Measurements from ENCODE around the gene CYSLTR2.

The CYSLTR2 gene

GRCh38 chr13:48653472-48653939 is at the start of gene CYSLTR2:
CYSLTR2 (plus strand) TSS chr13:48653929; CDS start chr13:48706818, 52,889 bp downstream.
- no peak for DNase-seq (ENCODE audit: low spot score)

- no peak for DNase-seq (ENCODE audit: low spot score)
Observed at GRCh38 chr13:48615049-48615448, 38.7 kb upstream of the CYSLTR2 start.

GRCh38 chr13:48618937-48619336 is 34.8 kb upstream of the CYSLTR2 start:
- no peak for DNase-seq (ENCODE audit: low spot score)

- no peak for DNase-seq (ENCODE audit: low spot score)
Observed at GRCh38 chr13:48621056-48621455, 32.7 kb upstream of the CYSLTR2 start.

GRCh38 chr13:48624016-48624415 is 29.7 kb upstream of the CYSLTR2 start:
- DNase-seq (ENCODE audit: low spot score), result no peak

GRCh38 chr13:48624858-48625257 is 28.9 kb upstream of the CYSLTR2 start:
- DNase-seq (ENCODE audit: low spot score), result no peak

GRCh38 chr13:48625413-48626076 is 28.2 kb upstream of the CYSLTR2 start:
- no peak for DNase-seq (ENCODE audit: low spot score)

- no peak for DNase-seq (ENCODE audit: low spot score)
Observed at GRCh38 chr13:48626077-48626449, 27.7 kb upstream of the CYSLTR2 start.

- DNase-seq (ENCODE audit: low spot score), result no peak
Observed at GRCh38 chr13:48626726-48627451, 26.8 kb upstream of the CYSLTR2 start.

- no peak for DNase-seq (ENCODE audit: low spot score)
Observed at GRCh38 chr13:48629277-48629676, 24.5 kb upstream of the CYSLTR2 start.

- DNase-seq (ENCODE audit: low spot score), result no peak
Observed at GRCh38 chr13:48630291-48630690, 23.4 kb upstream of the CYSLTR2 start.

- no peak for DNase-seq (ENCODE audit: low spot score)
Observed at GRCh38 chr13:48630773-48631172, 23.0 kb upstream of the CYSLTR2 start.

- no peak for DNase-seq (ENCODE audit: low spot score)
Observed at GRCh38 chr13:48631441-48631840, 22.3 kb upstream of the CYSLTR2 start.

- DNase-seq (ENCODE audit: low spot score), result no peak
Observed at GRCh38 chr13:48633700-48634099, 20.0 kb upstream of the CYSLTR2 start.

GRCh38 chr13:48634636-48635035 is 19.1 kb upstream of the CYSLTR2 start:
- DNase-seq (ENCODE audit: low spot score), result no peak

GRCh38 chr13:48635478-48635877 is 18.3 kb upstream of the CYSLTR2 start:
- DNase-seq (ENCODE audit: low spot score), result no peak

- no peak for DNase-seq (ENCODE audit: low spot score)
Observed at GRCh38 chr13:48636550-48636949, 17.2 kb upstream of the CYSLTR2 start.

GRCh38 chr13:48637601-48638000 is 16.1 kb upstream of the CYSLTR2 start:
- no peak for DNase-seq (ENCODE audit: low spot score)

- no peak for DNase-seq (ENCODE audit: low spot score)
Observed at GRCh38 chr13:48640767-48641166, 13.0 kb upstream of the CYSLTR2 start.

GRCh38 chr13:48641404-48641803 is 12.3 kb upstream of the CYSLTR2 start:
- no peak for DNase-seq (ENCODE audit: low spot score)

GRCh38 chr13:48642061-48642460 is 11.7 kb upstream of the CYSLTR2 start:
- no peak for DNase-seq (ENCODE audit: low spot score)

- no peak for DNase-seq (ENCODE audit: low spot score)
Observed at GRCh38 chr13:48643159-48643558, 10.6 kb upstream of the CYSLTR2 start.

- DNase-seq (ENCODE audit: low spot score), result no peak
Observed at GRCh38 chr13:48644141-48644540, 9.6 kb upstream of the CYSLTR2 start.

- no peak for DNase-seq (ENCODE audit: low spot score)
Observed at GRCh38 chr13:48644951-48645350, 8.8 kb upstream of the CYSLTR2 start.

Data from AG08395 (cell line).